GM04504 (cell line): Measurements from ENCODE around the gene NSUN6.
A peak's percentile ranks its signal among the peaks of the same experiment; 100 is the strongest.
"Not testable (repeated sequence)": the region's sequence is repeated elsewhere in the genome, so short reads cannot be mapped to it uniquely, and the experiment has no call there.

Experiments
- DNase-seq: peaks from one replicate; pipeline ENCODE4 v3.0.0-alpha.2; 2012; ENCODE audit warnings: low read depth

NSUN6 gene

DNA sequence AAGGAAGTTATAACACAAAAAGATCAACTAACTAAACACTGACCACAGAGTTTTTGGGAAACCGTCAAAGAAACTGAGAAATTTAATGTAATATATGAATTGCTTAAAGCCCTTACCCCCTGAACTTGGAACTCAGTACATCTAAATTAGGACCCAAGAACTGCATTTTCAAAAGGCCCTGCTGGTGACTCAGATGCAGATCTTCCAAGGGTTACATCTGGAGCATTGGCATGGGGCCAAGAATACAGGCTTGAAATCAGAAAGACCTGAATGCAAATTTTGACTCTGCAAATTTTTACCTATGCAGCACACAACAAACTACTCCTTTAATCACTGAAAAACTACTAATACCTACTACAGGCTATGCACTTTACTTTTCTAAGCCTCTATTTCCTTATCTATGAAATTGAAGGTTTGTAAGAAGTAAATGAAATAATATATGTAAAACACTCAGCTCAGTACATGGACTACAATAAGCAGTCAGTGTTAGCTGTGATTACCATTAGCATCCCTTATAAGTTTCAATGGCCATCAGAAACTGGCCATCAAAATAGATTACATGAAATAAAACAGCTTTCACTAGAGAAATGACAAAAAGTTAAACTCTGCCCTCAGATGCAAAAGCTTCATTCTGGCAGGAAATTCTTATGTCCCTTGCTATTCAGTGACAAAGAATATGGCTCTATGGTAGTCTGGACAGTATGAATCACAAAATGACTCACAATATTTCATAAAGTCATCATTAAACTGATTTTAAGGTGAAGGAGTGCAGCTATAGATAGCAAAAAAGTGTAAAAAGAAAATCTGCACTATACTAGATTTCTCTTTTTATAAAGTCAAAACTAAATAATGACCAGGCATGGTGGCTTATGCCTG is 43.6 kb downstream of the NSUN6 start:
- DNase-seq, result peak; percentile 61

DNA sequence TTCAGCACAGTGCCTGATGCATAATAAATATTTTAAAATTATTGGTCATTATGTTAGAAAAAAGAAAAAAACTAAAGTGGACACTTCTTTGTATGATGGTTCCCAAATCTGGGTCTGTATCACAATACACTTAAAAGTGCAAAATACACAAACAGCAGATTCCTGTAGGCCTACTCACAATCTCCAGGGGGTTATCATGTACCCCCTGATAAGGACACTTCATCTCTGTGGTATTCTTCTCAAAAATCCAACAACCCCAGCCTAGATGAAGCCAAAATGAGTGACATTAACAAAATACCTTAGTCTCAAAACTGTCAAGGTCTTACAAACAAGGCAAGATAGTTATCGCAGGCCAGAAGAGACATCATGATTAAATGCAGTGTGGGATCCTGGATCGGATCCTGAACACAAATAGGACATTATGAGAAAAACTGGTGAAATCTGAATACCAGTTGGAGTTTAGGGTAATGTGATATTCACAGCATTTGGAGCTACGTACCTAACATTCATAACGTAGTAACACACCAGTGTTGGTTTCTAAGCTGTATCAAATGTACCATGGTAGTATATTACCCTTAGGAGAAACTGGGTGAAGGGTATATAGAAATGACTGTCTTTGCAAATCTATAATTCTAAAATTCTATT is 45.2 kb downstream of the NSUN6 start:
- DNase-seq, result no peak

DNA sequence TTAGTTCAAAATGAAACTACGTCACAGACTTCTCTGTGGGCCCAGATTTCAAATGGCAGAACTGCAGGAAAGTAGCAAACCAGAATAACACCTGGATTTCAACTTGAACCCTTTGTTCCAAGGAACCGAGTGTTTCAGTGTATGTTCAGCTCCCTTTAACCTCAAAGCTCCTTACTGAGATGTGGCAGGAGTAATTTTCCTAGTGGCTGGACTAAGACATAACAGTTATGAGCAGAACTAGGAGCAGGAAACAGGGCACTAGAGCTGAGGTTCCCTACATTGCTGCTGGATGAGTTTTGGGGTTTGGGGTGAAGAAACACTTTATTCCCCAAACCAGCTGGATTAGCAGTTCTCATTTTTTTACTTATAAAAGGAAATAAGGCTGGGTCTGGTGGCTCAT is 50.1 kb downstream of the NSUN6 start:
- DNase-seq, result no peak

DNA sequence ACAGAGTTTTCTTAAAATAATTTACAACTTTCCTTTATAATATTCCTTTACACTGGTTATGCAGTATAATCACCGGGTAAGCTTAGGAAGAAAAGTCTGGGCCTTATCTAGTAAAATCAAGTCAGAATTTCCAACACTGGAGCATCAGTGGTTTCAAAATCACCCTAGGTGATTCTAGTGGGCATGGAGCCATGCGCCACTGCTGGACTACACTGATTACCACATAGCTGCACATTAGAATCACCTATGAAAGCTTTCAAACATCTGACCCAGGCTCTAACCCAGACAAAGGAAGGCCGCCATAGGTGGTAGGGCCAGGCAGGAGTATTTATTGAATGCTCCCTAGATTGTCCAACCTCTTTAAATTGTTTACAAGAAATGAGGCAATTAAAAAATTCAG is 52.0 kb downstream of the NSUN6 start:
- no peak for DNase-seq

DNA sequence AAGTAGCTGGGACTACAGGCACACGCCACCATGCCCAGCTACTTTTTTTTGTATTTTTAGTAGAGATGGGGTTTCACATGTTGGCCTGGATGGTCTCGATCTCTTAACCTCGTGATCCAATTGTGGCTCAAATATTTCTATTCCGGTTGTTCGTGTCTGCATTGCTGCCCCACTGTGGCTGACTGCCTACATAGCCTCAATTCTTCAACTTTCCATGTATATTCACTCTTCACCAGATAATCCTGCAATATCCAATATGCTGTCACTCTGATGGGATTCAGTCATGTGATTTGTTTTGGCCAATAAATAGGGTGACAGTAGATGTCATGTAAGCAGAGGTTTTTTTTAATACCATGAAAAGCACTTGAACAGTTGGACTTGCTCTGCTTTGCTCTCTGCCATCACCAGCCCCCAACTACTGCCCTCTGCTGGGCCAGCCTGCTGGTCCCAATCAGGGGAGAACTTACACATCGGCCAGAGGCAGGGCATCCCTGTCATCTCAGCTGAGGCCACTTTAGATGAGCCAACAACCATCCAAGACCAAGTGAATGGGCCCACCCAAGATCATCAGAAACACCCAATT is 56.7 kb downstream of the NSUN6 start:
- DNase-seq, result no peak

DNA sequence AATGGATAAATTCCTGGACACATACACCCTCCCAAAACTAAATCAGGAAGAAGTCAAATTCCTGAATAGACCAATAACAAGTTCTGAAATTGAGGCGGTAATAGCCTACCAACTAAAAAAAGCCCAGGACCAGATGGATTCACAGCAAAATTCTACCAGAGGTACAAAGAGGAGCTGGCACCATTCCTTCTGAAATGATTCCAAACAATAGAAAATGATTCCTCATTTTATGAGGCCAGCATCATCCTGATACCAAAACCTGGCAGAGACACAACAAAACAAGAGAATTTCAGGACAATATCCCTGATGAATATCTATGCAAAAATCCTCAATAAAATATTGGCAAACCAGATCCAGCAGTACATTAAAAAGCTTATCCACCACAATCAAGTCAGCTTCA is 60.2 kb downstream of the NSUN6 start:
- DNase-seq, result not testable (repeated sequence)

DNA sequence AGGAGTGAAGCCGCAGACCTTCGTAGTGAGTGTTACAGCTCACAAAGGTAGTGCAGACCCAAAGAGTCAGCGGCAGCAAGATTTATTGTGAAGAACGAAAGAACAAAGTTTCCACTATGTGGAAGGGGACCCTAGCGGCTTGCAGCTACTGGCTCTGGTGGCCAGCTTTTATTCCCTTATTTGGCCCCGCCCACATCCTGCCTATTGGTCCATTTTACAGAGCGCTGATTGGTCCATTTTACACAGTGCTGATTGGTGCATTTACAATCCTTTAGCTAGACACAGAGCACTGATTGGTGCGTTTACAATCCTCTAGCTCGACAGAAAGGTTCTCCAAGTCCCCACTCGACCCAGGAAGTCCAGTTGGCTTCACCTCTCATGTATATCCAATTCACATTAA is 64.8 kb downstream of the NSUN6 start:
- DNase-seq, result not testable (repeated sequence)

DNA sequence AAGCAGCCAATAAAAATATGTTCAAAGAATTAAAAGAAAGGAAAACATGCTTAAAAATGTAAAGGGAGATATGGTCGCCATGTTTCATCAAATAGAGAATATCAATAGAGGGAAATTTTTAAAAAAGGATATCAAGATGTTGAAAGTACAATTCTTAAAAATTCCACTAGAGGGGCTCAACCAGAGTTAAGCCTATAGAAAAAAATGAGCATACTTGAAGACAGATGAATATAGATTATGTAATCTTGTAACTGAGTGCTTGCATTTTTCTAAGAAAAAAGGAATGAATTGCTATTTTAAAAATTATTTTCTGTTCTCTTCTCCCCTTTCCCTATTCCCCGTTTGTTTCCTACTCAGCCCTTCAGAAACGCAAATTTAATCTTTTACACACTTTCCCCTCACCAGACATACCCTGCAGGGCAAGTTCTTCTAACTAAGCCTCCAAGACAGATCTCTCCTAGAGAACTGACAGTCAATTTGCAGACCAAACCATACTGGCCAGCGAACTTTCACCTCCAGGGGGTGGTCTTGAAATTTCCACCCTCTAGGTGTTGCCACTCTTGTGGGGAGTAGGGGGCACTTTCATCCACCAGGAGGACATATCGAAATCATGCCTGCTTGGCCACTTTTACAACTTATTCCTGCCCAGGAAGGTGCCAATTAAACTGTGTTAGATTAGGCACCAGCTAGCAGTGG is 67.7 kb downstream of the NSUN6 start:
- DNase-seq, result no peak

DNA sequence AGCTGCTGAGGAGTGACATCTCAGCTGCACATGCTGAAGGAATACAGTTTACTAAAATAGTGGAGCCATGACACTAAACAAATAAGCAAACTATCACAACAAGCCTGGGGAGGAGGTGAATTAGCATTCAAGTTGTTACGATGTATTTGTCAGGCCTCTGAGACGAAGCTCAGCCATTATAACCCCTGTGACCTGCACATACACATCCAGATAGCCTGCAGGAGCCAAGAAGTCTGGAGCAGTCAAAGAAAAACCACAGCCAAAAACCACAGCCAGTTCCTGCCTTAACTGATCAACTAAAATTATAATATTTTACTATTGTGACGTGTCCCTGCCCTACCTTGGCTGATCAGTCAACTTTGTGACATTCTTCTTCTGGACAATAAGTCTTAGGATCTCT is 68.6 kb downstream of the NSUN6 start:
- DNase-seq, result no peak

DNA sequence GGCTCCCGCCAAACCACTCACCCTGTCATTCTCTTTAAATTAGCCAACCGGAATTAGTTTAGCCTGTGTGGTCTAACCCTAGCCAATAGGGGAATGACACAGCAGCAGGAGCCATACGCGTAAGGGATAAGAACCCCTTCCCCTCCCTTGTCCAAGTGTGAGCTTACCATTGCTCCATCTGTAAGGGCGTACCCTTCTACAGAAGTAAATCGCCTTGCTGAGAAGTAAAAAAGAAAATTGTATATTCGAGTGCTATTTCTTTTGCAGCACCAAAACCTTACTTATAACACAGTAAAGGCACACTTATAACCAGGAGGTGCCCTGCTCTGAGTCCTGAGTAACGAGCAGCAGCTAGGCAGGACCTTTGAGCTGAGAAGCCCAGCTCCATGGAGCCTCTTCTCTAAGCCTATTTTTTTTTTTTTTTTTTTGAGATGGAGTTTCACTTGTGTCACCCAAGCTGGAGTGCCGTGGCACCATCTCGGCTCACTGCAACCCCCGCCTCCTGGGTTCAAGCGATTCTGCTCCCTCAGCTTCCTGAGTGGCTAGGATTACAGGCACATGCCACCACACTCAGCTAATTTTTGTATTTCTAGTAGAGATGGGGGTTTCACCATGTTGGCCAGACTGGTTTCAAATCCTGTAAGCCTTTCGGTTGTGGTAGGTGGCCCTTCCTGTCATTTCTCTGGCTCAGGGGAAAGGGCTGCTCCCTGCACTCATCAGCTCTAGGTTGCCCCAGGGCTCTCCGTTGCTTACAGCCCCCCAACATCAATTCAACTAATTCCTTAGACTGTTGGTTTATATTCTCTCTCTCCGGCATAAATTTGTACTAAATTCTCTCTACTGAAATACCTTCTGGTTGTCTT is 73.3 kb downstream of the NSUN6 start:
- no peak for DNase-seq

DNA sequence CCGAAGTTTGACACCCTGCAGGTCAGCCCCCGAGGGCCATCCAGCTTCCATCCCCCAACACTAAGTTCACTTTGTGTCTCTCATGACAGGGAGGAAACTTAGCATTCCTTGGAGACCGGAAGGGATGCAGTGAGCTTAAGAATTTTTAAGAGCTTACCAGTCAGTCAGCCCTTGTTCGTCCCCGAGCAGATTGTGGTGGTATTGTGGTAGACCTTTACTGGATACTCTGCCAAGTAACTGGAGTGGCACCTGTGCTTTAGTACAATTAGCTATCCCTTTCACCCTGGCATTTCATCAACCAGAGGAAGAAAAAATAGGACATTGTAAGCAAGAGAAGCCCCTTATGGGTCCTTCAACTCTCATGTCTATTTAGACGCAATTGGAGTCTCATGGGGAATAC is 74.8 kb downstream of the NSUN6 start:
- DNase-seq, result no peak

DNA sequence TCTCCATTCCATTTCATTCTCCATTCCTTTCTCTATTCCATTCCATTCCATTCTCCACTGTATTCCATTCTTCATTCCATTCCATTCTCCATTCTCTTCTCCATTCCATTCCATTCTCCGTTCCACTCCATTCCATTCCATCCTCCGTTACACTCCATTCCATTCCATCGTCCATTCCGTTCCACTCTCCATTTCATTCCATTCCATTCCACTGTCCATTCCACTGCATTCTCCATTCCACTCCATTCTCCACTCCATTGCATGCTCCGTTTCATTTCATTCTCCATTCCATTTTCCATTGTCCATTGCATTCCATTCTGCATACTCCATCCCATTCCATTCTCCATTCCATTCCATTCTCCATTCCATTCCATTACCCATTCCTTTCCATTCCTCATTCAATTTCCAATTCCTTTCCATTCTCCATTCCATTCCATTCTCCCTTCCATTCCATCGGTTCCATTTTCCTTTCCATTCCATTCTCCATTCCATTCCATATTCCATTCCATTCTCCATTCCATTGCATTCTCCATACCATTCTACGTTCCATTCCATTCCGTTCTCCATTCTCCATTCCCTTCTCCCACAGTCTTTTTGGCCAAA is 78.3 kb downstream of the NSUN6 start:
- DNase-seq, result no peak

DNA sequence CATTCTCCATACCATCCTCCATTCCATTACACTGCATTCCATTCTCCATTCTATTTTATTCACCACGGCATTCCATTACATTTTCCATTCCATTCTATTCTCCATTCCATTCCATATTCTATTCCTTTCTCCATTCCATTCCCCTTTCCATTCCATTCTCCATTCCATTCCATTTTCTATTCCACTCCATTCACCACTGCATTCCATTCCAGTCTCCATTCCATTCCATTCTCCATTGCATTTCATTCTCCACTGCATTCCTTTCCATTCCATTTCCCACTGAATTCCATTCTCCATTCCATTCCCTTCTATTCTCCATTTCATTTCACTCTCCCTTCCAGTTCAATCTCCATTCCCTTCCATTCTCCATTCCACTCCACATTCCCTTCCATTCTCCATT is 79.6 kb downstream of the NSUN6 start:
- no peak for DNase-seq

DNA sequence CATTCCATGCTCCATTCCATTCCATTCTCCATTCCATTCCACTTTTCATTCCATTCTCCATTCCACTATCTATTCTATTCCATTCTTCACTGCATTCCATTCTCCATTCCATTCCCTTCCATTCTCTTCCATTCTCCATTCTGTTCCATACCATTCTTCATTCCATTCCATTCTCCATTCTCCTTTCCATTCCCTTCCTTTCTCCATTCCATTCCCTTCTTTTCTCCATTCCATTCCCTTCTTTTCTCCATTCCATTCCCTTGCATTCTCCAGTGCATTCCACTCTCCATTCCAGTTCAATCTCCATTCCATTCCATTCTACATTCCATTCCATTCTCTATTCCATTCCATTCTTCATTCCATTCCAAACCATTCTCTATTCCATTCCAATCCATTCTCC is 80.3 kb downstream of the NSUN6 start:
- DNase-seq, result no peak

DNA sequence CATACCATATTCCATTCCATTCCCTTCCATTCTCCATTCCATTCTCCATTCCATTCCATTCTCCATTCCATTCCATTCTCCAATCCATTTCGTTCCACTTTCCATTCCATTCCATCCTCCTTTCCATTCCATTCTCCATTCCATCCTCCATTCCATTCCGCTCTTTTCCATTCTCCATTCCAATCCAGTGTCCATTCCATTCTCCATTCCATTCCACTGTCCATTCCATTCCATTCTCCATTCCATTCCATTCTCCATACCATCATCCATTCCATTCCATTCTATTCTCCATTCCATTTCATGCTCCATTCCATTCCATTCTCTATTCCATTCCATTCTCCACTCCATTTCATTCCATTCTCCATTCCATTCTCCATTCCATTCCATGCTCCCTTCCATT is 81.0 kb downstream of the NSUN6 start:
- DNase-seq, result not testable (repeated sequence)

DNA sequence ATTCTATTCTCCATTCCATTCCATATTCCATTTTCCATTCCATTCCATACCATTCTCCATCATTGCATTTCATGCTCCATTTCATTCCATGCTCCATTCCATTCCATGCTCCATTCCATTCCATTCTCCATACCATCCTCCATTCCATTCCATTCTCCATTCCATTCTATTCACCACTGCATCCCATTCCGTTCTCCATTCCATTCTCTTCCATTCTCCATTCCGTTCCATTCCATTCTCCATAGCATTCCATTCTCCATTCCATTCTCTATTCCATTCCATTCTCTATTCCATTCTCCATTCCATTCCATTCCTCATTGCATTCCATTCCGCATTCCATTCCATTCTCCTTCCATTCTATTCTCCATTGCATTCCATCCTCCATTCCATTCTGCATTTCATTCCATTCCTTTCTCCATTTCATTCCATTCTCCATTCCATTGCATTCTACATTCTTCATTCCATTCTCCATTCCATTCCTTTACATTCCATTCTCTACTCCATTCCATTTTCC is 84.0 kb downstream of the NSUN6 start:
- no peak for DNase-seq

DNA sequence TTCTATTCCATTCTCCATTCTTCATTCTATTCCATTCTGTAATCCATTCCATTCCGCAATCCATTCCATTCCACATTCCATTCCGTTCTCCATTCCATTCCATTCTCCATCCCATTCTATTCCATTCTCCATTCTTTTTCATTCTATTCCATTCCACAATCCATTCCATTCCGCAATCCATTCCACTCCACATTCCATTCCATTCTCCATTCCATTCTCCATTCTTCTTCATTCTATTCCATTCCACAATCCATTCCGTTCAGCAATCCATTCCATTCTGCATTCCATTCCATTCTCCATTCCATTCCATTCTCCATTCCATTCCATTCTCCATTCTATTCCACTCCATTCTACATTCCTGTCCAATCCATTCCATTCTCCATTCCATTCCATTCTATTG is 85.2 kb downstream of the NSUN6 start:
- DNase-seq, result no peak

DNA sequence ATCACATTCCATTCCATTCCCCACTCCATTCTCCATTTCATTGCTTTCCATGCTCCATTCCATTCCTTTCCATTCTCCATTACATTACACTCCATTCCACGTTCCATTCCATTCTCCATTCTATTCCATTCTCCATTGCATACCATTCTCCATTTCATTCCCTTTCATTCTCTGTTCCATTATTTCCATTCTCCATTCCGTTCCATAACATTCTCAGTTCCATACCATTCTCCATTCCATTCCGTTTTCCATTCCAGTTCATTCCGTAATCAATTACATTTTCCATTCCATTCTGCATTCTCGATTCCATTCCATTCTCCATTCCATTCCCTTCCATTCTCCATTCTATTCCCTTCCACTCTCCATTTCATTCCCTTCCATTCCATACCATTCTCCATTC is 86.4 kb downstream of the NSUN6 start:
- no peak for DNase-seq

DNA sequence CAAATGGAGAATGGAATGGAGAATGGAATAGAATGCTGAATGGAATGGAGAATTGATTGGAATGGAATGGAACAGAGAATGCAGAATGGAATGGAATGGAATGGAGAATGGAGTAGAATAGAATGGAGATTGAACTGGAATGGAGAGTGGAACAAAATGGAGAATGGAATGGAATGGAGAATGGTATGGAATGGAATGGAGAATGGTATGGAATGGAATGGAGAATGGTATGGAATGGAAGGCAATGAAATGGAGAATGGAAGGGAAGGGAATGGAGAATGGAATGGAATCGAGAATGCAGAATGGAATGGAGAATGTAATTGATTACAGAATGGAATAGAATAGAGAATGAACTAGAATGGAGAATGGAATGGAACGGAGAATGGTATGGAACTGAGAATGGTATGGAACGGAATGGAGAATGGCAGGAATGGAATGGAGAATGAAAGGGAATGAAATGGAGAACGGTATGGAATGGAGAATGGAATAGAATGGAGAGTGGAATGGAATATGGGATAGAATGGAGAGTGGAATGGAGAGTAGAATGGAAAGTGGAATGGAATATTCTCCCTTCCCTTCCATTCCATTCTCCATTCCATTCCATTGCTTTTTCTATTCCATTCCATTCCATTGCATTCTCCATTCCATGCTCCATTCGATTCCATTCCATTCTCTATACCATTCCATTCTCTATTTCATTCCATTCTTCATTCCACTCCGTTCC is 88.2 kb downstream of the NSUN6 start:
- DNase-seq, result no peak

DNA sequence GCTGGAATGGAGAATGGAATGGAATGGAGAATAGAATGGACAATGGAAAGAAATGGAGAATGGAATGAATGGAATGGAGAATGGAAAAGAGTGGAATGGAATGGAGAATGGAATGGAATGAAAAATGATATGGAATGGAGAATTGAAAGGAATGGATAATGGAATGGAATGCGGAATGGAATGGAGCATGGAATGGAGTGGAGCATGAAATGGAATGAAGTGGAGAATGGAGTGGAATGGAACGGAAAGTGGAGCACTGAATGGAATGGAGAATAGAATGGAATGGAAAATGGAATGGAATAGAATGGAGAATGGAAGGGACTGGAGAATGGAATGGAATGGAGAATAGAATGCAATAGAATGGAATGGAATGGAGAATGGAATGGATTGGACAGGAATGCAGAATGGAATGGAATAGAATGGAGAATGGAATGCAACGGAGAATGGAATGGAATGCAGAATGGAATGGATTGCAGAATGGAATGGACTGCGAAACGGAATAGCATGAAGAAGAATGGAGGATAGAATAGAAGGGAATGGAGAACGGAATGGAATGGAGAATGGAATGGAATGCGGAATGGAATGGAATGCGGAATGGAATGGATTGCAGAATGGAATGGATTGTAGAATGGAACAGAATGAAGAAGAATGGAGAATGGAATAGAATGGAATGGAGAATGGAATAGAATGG is 89.4 kb downstream of the NSUN6 start:
- DNase-seq, result no peak
